Calu3 (cell line): Measurements from ENCODE around the gene MTERF1. TPM values are rescaled to one million over a fixed set of nuclear protein-coding genes. Genes with fewer than 3 reads are reported as not detected.
"Not testable (repeated sequence)": the region's sequence is repeated elsewhere in the genome, so short reads cannot be mapped to it uniquely, and the experiment has no call there.

Source experiments
- BruUV-seq: library from RNA; stranded (reverse); fragments of 400-500 nt; replicated peaks from 2 replicates; lab custom pipeline; 2021; lab: Mats Ljungman, UMichigan
- CTCF ChIA-PET: fragments of 300-600 bp; sonication (Branson Sonifier 250); formaldehyde crosslinking; loops from one replicate; lab custom pipeline; 2022; ENCODE audit warnings: antibody characterized with exemption; lab: Charles Lee
- DNase-seq: peaks from one replicate; pipeline ENCODE4 v3.0.0; 2022
- H3K27ac Mint-ChIP-seq: one replicate; pipeline ENCODE4 v1.8.0; 2022; ENCODE audit warnings: mixed read lengths; ENCODE audit not compliant: unreplicated experiment
- H3K27me3 Mint-ChIP-seq: one replicate; pipeline ENCODE4 v1.8.0; 2022; ENCODE audit warnings: mixed read lengths; ENCODE audit not compliant: unreplicated experiment
- H3K36me3 Mint-ChIP-seq: one replicate; pipeline ENCODE4 v1.8.0; 2022; ENCODE audit warnings: mild to moderate bottlenecking, moderate library complexity, mixed read lengths; ENCODE audit not compliant: insufficient read depth, unreplicated experiment
- H3K4me1 Mint-ChIP-seq: one replicate; pipeline ENCODE4 v1.8.0; 2022; ENCODE audit warnings: mild to moderate bottlenecking, low read depth, mixed read lengths; ENCODE audit not compliant: unreplicated experiment
- H3K4me3 Mint-ChIP-seq: one replicate; pipeline ENCODE4 v1.8.0; 2022; ENCODE audit warnings: mild to moderate bottlenecking, low read depth, moderate library complexity, mixed read lengths; ENCODE audit not compliant: unreplicated experiment
- H3K9me3 Mint-ChIP-seq: one replicate; pipeline ENCODE4 v1.8.0; 2022; ENCODE audit warnings: low read depth, mixed read lengths; ENCODE audit not compliant: unreplicated experiment
- CTCF ChIP-seq: fragments of 200-600 bp; IDR thresholded peaks from one replicate; pipeline ENCODE4 v1.8.0; 2022; ENCODE audit warnings: antibody characterized with exemption; ENCODE audit not compliant: unreplicated experiment
- intact Hi-C: fragments of 100-400 bp; cut with micrococcal nuclease; formaldehyde crosslinking; loops from one replicate; pipeline ENCODE4 v1.10.0; 2022; ENCODE audit not compliant: unreplicated experiment
- total RNA-seq: library from RNA; stranded (reverse); gene quantifications from 2 replicates; pipeline ENCODE4 v1.2.3, GENCODE V29; 2022

MTERF1 gene
- total RNA-seq, 1 experiment from 2014 or later, result 11.5 TPM

- BruUV-seq, result no TSS peak
- Mint-ChIP-seq H3K9me3 (no peaks in the 10 kb centered on the region), H3K36me3 (no peaks in the 10 kb centered on the region), H3K4me3 (no peak overlapping the region), H3K27me3 (no peaks in the 10 kb centered on the region), H3K27ac (no peak overlapping the region), H3K4me1 (no peaks in the 10 kb centered on the region)
- DNase-seq, result no peak
- CTCF ChIA-PET, result no interaction called here
- TF ChIP-seq CTCF, result no peak
- intact Hi-C loops, result no loop called here
These were observed 8.4 kb downstream of the MTERF1 start for GRCh38 chr7:91872069-91872468.

GRCh38 chr7:91869661-91870060, 10.8 kb downstream of the MTERF1 start:
- CTCF ChIA-PET, result no interaction called here
- Mint-ChIP-seq H3K36me3 (no peaks in the 10 kb centered on the region), H3K27ac (no peak overlapping the region), H3K27me3 (no peaks in the 10 kb centered on the region), H3K9me3 (no peaks in the 10 kb centered on the region), H3K4me3 (no peak overlapping the region), H3K4me1 (no peaks in the 10 kb centered on the region)
- no peak for DNase-seq
- BruUV-seq, result no TSS peak
- no peak for TF ChIP-seq CTCF
- intact Hi-C loops, result loop anchor here (5.0 kb wide), 1 partner anchor 37 kb away; no protein-coding TSS in a partner anchor

GRCh38 chr7:91866599-91867148, 13.8 kb downstream of the MTERF1 start:
- BruUV-seq, result no TSS peak
- H3K4me3 Mint-ChIP-seq, result no peak overlapping the region
- intact Hi-C loops, result loop anchor here (5.0 kb wide), 1 partner anchor 34 kb away; no protein-coding TSS in a partner anchor
- H3K27ac Mint-ChIP-seq, result no peak overlapping the region
- H3K4me1 Mint-ChIP-seq, result no peaks in the 10 kb centered on the region
- no peak for DNase-seq
- no peak for TF ChIP-seq CTCF
- H3K36me3 Mint-ChIP-seq, result no peaks in the 10 kb centered on the region
- H3K27me3 Mint-ChIP-seq, result no peaks in the 10 kb centered on the region
- H3K9me3 Mint-ChIP-seq, result no peaks in the 10 kb centered on the region
- CTCF ChIA-PET, result interaction anchor here (1.1 kb wide), 1 partner anchor 36 kb away, joined by 3 read pairs; no protein-coding TSS in a partner anchor

- H3K4me1 Mint-ChIP-seq, result no peaks in the 10 kb centered on the region
- no peak for TF ChIP-seq CTCF
- no peak overlapping the region for H3K27ac Mint-ChIP-seq
- BruUV-seq, result no TSS peak
- no peak overlapping the region for H3K4me3 Mint-ChIP-seq
- H3K36me3 Mint-ChIP-seq, result no peaks in the 10 kb centered on the region
- no peaks in the 10 kb centered on the region for H3K27me3 Mint-ChIP-seq
- intact Hi-C loops, result loop anchor here (5.0 kb wide), 1 partner anchor 33 kb away; no protein-coding TSS in a partner anchor
- CTCF ChIA-PET, result no interaction called here
- DNase-seq, result no peak
- H3K9me3 Mint-ChIP-seq, result no peaks in the 10 kb centered on the region
These were observed 15.0 kb downstream of the MTERF1 start for GRCh38 chr7:91865511-91865910.

GRCh38 chr7:91864604-91865003, 15.9 kb downstream of the MTERF1 start:
- H3K36me3 Mint-ChIP-seq, DNase-seq, H3K4me3 Mint-ChIP-seq, BruUV-seq, H3K9me3 Mint-ChIP-seq, CTCF ChIA-PET, H3K27ac Mint-ChIP-seq, H3K4me1 Mint-ChIP-seq, H3K27me3 Mint-ChIP-seq: not testable (repeated sequence)
- intact Hi-C loops, result loop anchor here (5.0 kb wide), 1 partner anchor 32 kb away; no protein-coding TSS in a partner anchor
